NCI-H1694 (cell line): ENCODE results near the gene RSPO1.
"Not testable (repeated sequence)": the region's sequence is repeated elsewhere in the genome, so short reads cannot be mapped to it uniquely, and the experiment has no call there.

Experiments used
- DNase-seq: peaks from one replicate; lab custom pipeline; 2025; lab: John Stamatoyannopoulos, UW

RSPO1 gene, protein sequence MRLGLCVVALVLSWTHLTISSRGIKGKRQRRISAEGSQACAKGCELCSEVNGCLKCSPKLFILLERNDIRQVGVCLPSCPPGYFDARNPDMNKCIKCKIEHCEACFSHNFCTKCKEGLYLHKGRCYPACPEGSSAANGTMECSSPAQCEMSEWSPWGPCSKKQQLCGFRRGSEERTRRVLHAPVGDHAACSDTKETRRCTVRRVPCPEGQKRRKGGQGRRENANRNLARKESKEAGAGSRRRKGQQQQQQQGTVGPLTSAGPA

GRCh38 chr1:37634244-37634991, at the start of gene RSPO1:
TSS of gene RSPO1 (minus strand) at chr1:37634892. CDS start at chr1:37629661, 5,231 bp downstream.
- DNase-seq = no peak

DNA sequence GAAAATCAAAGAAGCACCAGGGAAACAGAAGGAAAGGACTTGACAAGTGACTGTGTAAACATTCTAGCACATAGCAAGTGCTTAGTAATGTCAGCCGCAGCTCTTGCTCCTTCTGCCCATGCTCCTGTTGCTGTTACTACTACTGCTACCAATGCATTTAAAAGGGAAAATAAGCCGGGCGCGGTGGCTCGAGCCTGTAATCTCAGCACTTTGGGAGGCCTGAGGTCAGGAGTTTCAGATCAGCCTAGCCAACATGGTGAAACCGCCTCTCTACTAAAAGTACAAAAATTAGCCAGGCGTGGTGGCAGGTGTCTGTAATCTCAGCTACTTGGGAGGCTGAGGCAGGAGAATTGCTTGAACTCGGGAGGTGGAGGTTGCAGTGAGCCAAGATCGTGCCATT, 49.5 kb upstream of the RSPO1 start:
- DNase-seq = not testable (repeated sequence)

GRCh38 chr1:37682334-37682987, 47.8 kb upstream of the RSPO1 start:
- peak; percentile 29 for DNase-seq

GRCh38 chr1:37680933-37681332, 46.2 kb upstream of the RSPO1 start:
- DNase-seq = no peak

DNA sequence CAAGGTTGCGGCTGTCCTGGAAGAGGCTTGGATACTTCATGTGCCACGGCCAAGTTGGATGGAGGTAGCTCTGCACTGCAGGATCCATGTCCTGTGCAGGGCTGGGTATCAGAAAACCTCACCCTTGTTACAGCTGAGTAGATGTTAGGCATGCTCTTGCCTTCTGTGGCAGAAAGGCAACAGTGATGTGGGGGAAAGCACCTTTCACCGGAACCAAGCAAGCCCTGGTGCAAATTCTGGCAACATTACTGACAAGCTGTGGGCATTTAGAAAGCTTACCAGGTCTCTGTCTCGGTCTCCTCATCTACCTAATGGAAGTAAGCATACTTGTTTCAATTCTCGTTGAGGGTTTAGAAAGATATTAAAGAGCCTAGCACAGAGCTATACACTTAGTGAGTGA, 43.1 kb upstream of the RSPO1 start:
- DNase-seq = no peak

GRCh38 chr1:37677143-37677439, 42.4 kb upstream of the RSPO1 start:
- no peak for DNase-seq

DNA sequence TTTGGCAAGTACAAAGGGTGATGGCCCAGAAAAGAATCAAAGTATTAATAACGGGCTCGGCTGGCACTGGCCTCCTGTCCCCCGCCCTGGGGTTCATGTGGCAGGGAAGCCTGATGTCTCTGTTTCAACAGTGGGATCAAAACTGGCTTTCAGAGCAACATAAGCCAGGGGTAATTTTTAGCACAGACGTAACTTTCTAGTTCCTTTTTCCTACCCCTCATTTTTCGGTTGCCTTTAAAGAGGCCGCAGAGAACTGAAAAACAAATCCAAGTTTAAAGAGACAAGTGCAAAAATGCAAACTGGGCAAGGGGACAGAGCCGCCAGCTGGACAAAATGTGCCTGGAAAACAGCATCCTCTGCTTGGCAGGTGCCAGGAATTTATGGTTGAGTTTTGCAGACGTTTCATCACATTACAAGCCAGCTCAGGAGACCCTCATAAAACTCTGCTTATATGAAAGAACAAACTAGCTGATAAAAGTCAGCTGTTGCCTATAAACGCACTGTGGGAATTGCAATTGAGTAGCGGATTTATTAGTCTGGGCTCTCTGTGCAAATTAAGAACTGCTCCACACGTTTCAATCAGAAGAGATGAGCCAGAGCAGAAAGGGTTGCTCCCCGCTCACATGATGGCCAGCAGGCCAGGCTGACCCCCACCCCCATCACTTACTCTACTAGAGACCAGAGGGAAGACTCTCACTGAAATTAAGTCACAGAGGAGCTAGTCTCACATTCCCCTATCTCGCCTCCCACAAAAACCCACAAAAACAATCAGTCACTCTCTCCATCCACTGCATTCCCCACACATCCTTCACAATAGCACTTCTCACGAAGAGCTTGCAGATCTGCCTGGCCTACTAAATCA, 41.8 kb upstream of the RSPO1 start:
- no peak for DNase-seq

DNA sequence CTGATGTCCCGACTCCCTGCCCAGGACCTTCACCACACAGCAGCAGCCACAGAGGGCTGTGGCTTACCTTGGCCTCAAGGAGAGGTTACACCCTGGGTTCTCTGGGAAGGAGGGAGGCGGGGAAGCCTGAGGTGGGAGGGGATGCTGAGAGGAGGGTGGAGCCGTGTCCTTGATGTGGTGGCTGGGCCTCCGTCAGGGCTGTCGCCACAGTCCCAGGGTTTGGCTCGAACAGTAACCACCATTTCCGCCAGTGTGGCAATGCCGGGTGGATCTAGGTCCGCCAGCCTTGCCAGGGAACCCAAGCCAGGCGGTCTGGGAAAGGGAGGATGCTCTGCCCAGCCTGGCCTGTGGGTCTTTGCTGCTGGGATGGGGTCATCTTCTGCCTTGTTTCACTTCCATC, 39.2 kb upstream of the RSPO1 start:
- no peak for DNase-seq

GRCh38 chr1:37672136-37672870, 37.6 kb upstream of the RSPO1 start:
- DNase-seq = no peak

GRCh38 chr1:37671261-37671660, 36.6 kb upstream of the RSPO1 start:
- DNase-seq = no peak

GRCh38 chr1:37670133-37670532, 35.4 kb upstream of the RSPO1 start:
- no peak for DNase-seq

DNA sequence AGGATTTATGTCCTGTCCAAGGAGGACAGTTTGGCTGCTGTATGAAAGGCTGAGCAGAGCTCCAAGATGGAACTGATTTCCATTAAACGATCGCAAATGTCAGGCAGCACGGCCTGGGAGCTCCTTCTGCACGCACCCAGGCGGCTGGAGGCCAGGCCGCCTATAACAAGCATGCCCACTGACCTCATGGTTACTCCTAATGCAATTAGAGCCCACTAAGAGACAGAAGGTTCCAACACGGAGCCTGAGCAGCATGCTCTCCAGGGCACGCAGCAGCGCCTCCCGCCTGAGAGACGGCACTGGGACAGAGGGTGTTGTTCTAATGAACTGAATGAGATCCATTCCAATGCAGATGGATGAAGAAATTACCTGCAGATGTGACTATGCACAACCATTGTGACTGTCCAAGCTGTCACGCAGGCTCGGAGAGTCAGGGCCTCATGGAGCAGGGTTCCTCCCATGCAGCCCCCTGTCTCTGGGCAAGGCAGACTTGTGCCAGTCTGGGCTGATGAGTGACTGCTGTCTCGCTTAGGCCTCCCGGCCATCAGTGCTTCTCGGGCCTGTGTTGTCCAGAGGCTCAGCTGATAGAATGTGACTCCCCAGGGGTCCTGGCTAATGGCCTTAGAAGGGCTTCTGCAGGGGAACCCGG, 32.5 kb upstream of the RSPO1 start:
- DNase-seq = no peak

GRCh38 chr1:37666241-37666867, 31.7 kb upstream of the RSPO1 start:
- DNase-seq = no peak

DNA sequence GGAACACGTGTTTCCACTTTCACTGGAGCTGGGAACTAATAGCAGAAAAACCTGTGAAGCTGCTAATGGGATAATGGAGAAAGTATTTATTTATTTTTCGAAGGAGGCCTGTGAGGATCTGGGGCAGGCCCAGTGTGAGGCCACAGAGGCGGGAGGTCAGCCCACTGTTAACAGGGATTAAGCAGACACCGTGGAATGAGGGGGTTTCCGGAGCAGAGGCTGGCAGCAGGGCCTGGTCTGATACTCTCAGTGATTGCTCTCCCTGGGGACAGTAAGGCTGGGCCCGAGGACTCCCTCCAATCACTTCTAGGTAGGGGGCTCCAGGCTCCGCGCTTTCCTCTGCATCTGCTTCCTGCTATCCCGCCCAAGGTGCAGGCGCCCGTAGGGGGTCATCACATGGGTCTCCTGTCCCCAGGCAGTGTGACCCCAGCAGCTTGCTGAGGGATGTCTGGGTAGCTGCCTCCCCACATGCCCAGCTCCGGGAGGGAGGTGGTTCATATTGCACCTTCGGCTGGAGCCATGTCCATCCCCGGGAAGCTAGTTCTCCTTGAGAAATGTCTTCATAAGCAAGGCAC, 28.8 kb upstream of the RSPO1 start:
- no peak for DNase-seq

DNA sequence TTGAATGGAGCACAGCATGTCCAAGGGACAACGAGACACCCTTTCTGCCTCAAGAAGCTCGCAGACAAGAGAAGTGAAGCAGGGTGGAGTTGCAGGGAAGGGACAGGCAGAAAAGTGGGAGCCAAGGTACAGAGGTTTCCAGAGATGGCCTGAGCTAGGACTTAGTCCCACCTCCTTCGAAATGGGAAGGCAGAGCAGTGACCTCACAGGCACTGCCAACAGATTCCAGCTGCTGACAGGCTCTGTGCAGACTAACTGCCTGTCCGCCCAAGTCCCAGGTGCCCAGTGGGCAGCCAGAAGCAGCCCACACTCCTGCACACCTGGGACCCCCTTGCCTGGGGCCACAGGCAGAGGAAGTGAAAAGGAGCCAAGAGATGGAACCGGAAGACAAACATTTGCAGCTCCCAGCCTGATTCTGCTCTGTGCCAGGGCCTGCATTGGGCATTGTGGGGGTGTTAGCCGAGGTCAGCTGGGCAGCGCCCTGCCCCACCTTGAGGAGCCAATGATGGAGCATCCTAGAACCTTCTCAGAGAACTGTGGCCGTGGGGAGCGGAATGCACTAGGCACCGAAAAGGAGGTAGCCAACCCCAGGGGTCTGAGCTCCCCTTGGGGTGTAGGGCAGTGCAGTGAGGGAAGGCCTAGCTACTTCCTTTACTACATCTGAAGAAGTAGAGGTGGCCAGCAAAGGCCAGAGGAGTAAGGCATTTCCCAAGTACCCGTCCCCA, 27.5 kb upstream of the RSPO1 start:
- DNase-seq = no peak

- DNase-seq = no peak
These were observed 26.7 kb upstream of the RSPO1 start for GRCh38 chr1:37661401-37661800.

DNA sequence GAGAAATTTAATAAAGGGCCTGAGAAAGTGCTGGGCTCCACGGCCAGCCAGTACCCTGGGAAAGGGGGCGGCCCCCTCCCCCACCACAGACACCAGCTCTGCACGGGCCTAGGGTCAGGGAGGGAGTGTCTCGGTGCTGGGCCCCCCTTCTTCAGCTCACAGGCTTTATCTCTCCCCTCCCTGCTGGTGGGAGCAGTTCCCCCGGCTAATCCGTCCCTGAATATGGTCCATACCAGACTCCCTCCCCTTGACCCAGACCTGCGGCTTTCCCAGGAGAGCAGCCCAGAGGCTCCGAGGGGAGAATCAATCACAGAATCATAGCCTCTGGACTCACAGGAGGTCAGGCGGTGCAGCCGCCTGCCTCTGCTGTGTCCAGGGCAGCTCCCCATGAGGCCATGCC, 26.0 kb upstream of the RSPO1 start:
- no peak for DNase-seq

GRCh38 chr1:37658486-37658885, 23.8 kb upstream of the RSPO1 start:
- DNase-seq = no peak

- DNase-seq = no peak
These were observed 23.1 kb upstream of the RSPO1 start for GRCh38 chr1:37657620-37658412.
